GM18861 (cell line): ENCODE data around the gene PHF14.

Experiments used
- ATAC-seq: cut with Tn5 transposase; IDR thresholded peaks from one replicate; pipeline ENCODE4 v1.9.1; 2021; ENCODE audit not compliant: unreplicated experiment

The PHF14 gene

GRCh38 chr7:11082121-11082520 is 108.4 kb downstream of the PHF14 start:
- no peak for ATAC-seq

GRCh38 chr7:11082552-11083213 is 109.0 kb downstream of the PHF14 start:
- ATAC-seq = no peak

- no peak for ATAC-seq
These were observed 109.5 kb downstream of the PHF14 start for GRCh38 chr7:11083214-11083568.

GRCh38 chr7:11104578-11104977 is 130.9 kb downstream of the PHF14 start:
- no peak for ATAC-seq

GRCh38 chr7:11109659-11110058 is 136.0 kb downstream of the PHF14 start:
- ATAC-seq = no peak

- peak; percentile 60 for ATAC-seq
These were observed 146.5 kb downstream of the PHF14 start for GRCh38 chr7:11120068-11120664.

GRCh38 chr7:11120675-11121220 is 147.1 kb downstream of the PHF14 start:
- ATAC-seq = peak; percentile 25

GRCh38 chr7:11124856-11125559 is 151.3 kb downstream of the PHF14 start:
- no peak for ATAC-seq

- no peak for ATAC-seq
These were observed 153.6 kb downstream of the PHF14 start for GRCh38 chr7:11127114-11127785.

GRCh38 chr7:11127988-11128387 is 154.3 kb downstream of the PHF14 start:
- ATAC-seq = no peak

- ATAC-seq = no peak
These were observed 154.8 kb downstream of the PHF14 start for GRCh38 chr7:11128498-11128897.

- ATAC-seq = no peak
These were observed 156.3 kb downstream of the PHF14 start for GRCh38 chr7:11130012-11130411.

- no peak for ATAC-seq
These were observed 156.9 kb downstream of the PHF14 start for GRCh38 chr7:11130601-11131000.

- ATAC-seq = no peak
These were observed 159.8 kb downstream of the PHF14 start for GRCh38 chr7:11133436-11133959.

- no peak for ATAC-seq
These were observed 161.9 kb downstream of the PHF14 start for GRCh38 chr7:11135573-11135972.

- peak; percentile 50 for ATAC-seq
These were observed 167.9 kb downstream of the PHF14 start for GRCh38 chr7:11141541-11141940.

GRCh38 chr7:11153694-11154093 is 180.0 kb downstream of the PHF14 start:
- no peak for ATAC-seq

- no peak for ATAC-seq
These were observed 182.2 kb downstream of the PHF14 start for GRCh38 chr7:11155883-11156282.

GRCh38 chr7:11161499-11161898 is 187.8 kb downstream of the PHF14 start:
- ATAC-seq = no peak

GRCh38 chr7:11163220-11163619 is 189.5 kb downstream of the PHF14 start:
- ATAC-seq = no peak

GRCh38 chr7:11166051-11166450 is 192.4 kb downstream of the PHF14 start:
- no peak for ATAC-seq
